Glomerular visceral epithelial cell (primary cell): Measurements from ENCODE around the gene SPOCK1.

ENCODE experiments used
- DNase-seq: peaks from one replicate; pipeline ENCODE4 v3.0.0-alpha.2; 2016; ENCODE audit errors: extremely low spot score

The SPOCK1 gene

DNA sequence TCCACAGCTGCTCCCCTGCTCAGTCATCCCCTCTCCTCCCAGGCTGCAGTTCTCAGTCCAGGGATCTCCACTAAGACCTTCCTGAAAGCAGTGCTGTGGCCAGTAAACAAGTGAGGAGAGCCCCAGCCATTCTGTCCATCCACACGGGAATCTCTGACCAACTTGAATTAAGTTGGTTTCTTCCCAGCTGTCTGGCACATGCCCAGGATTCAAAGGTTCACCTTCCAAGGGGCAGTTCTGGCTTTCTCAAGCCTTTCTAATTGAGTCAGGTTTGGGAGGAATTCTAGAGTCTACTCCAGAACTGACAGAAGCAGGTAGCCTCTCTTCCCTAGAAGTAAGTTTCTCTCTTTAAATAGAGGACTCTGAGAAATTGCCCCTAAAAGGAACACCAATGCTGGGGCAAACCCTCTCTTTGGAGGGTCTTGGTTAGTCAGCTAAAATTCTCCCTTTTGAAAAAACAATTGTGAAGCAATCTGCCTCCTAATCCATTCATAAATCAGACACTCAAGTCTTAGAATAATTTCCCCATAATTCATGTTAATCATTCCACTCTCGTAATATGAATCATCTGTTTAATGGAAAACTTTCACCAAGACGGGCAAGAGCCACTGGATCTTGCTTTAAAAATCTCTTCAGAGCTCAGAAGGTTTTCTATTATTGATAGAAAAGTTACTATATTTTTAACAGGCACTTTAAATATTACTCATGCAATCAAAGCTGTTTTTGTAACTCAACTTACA, 133.8 kb downstream of the SPOCK1 start:
- peak; percentile 36 for DNase-seq

DNA sequence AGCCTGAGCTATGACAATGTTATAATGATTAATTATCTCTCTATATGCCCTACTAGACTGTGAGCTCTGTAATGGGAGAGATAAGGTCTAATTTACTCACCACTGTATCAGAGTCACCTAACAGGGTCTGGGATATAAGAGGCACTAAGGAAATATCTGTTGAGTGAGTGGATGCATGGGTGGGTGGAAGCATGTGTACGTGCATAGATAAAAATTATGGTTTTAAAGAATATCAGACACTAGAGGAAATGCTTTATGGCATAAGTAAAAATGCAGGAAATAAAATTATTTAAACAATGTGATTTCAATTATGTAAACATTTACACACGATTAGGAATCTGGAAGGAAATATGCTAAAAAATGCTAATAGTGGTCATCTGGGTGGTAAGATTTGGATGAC, 137.8 kb downstream of the SPOCK1 start:
- no peak for DNase-seq

DNA sequence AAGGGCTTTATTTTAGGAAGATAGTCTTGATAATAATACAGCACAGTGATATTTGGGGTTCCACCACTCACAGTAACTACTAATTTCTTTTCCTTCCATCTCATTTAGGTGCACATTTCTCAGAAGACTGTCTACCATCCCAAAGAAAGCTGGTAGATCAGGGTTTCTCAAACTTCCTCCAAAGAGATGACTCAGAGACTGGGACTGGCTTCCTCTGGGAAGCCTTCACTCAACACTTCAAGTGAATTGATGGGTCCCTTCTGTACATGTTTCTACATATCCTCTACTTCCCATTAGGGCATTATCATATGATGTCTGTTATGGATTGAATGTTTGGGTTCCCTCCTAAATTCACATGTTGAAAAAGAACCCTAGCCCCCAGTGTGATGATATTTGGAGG, 138.5 kb downstream of the SPOCK1 start:
- no peak for DNase-seq

DNA sequence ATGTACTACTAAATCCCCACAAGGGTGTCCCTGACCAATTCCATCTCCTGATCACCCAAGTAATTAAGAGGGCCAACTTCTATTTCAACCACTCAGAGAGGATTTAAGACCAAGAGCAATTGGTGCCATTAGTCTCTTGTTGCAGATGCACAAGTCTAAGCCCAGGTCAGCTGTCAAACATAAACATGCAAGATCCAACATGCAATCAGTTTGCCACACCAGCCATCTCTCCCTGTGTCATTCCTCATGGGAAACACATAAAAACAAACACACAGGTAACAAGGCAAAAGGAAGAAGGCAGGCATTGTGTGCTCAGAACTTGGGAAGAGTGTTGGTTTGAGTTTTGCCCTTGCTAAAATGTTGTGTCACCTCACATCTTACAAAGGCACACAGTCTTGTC, 139.2 kb downstream of the SPOCK1 start:
- no peak for DNase-seq

DNA sequence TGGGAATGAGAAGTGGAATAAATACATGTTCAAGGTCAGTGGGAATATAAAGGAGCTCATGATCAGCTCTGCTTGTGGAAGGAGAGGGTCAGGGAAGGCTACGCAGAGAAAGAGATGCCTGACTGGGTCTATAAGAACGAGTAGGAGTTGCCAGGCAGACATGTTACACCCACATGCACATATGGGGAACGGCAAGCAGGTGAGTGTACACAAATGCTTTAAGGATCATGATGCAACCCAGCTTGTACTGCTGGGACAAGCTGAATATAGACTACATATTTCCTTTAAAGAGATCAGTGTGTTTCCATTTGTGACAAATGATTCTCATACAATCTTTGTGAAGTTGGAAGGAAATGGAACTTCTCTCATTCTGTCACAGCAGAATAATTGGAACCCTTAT, 141.7 kb downstream of the SPOCK1 start:
- DNase-seq = no peak

DNA sequence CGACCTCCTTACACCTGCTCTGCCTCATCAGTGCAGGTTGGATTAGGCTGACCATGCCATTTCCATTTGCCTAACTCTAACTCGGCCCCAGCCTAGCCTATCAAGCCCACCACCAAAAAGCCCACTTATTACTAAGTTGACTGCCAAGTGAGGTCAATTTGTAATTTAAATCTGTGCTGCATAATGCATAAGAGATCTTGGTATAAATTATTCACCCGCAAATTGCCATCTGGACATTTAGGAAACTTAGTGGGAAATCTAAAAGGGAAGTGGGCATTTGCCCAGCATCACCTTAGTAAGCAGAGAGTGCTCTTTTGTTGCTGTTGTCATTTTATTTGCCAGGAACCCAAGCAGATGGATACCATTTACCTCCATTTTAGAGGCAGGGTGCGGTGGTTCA, 143.0 kb downstream of the SPOCK1 start:
- DNase-seq = no peak

DNA sequence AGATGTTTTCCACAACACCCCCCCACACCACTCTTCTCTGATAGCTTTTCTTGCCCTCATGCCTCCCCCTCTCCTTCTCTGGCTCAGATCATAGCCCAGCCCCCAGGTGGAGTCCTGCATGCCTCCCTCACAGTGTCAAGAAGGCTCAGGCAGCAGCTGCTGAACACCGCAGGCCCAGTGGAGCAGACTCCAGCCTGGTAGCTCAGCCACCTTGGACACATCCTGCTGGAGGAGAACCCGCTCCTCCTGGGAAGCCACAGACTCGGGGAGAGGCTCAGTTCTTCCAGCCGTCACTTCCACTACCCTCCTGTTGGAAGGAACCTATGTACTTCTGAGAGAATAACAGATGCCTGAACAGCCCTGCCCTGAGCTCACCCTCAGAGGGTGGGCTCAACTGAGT, 143.4 kb downstream of the SPOCK1 start:
- DNase-seq = no peak

DNA sequence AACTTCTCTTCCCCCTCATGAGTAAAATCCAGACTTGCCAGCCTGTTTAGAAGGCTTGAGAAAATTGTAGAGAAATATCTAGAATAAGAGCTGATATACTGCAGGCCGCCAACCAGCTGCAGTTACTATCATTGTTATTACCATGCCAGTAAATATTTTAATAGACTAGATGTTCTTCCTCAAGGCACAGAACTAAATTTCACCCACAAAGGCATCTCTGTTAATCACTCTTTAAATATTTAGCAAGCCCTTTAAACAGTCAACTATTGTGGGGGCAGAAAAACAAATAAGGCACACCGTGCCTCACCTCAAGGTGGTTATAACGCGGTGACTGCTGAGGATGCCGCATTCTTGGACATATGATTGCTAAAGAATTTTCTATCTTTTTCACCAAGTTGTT, 147.0 kb downstream of the SPOCK1 start:
- no peak for DNase-seq

DNA sequence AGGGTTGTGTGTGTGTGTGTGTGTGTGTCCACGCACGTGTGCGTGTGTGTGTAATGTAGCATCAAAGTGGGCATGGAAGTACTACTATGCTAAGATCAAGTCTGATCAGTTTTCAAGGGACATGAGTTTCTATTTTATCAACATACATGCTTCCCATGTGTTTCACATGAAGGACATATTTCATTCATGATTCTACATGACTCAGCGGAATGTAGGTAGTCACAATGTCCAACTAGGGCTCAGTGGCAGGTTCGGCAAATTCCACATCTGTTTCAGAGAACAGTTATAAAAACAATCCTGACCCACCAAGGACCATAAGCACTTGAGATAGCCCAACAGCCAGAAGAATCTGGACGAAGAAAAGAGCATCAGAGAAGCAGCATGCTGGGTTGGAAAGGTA, 148.3 kb downstream of the SPOCK1 start:
- DNase-seq = no peak

DNA sequence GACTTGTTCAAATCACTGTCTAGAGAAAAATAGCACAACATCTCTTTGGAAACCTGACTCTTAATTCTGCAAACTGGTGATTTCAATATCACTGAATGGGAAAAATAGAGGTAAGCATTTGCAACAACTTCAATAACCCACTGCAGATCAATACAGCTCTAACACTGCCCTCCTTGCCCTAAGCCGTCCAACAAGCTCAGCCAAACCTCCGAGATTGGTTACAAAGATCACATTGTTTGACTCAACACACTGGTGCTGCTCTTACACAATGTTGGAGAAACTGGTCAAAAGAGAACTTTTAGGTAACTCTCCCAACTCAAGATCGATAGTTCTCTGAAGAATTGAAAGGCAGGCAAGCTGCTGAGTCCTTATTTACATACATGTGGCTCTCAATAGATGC, 150.4 kb downstream of the SPOCK1 start:
- DNase-seq = no peak

DNA sequence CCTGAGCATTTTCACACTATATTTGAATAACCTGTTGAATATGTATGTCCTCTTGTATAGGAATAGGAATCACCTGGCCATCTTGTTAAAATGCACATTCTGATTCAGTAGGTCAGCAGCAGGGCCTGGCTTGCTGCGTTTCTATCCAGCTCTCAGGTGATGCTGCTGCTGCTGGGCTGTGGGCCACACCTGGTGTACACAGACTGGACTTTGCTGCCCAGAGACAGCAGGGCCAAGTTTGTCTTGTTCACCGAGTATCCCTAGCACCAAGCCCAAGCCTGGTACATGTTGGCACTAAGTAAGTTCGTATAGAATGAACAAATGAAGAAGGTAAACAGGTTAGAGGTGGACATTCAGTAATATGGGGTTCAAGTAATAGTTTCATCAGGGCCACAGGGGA, 151.3 kb downstream of the SPOCK1 start:
- no peak for DNase-seq

DNA sequence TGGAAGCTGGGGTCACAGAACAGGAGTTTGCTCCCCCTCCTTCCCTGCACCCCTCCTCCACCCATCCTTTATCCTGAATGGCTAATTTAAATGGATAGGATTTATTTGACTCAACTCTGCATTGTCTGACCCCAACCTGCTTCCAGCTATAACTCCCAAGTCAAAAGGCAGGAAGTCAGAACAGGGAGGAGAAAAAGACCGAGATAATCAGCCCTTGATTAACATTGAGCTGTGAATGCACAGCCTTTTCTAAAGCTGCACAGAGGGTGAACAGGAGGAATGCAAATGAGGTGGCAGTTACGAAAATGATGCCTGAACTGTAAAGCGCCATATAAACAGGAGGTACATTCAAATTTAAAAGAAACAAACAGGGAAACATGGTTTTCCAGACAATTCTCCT, 152.8 kb downstream of the SPOCK1 start:
- DNase-seq = no peak

DNA sequence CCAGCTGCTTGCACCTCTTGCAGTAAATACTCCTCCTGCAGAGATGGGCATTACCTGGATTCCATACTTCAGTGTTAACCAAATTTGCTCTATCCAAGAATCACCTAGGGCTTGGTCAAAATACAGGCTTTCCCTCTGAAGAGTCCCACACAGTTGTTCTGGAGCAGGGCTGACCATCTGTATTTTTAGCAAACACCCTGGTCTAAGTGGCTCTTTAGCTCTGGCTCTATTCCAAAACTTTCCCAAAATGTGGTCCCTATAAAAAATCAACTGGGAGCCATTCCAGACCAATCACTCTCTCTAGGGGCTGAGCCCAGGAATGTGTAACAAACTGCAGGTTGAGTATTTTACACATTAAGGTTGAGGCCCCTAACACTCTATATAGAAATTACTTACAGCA, 153.7 kb downstream of the SPOCK1 start:
- no peak for DNase-seq

DNA sequence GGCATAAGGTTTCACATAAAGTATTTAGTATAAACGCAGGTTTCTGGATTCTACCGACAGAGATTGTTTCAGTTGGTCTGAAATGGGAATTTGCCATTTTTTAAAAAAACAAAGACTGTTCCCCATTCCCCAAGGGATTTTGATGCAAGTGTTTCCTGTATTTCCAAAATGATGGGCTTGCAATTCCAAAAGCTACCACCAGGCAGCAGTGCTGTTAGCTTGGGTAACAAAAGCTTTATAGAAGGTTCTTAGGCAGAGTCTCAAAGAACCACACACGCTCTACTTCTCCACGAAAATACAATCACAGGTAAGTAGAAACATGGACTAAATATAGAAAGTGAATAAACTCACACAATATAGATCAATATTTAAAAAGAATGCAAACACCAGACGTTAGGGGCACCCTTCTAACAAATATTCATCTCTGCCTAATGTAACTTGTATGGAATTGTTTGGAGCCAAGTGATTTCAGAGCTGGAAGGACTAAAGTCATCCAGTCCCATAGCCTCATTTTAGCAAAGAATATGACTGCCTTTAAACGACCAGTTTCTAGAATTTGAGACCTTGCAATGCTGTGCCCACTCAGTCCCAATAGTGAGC, 154.3 kb downstream of the SPOCK1 start:
- DNase-seq = peak; percentile 59

DNA sequence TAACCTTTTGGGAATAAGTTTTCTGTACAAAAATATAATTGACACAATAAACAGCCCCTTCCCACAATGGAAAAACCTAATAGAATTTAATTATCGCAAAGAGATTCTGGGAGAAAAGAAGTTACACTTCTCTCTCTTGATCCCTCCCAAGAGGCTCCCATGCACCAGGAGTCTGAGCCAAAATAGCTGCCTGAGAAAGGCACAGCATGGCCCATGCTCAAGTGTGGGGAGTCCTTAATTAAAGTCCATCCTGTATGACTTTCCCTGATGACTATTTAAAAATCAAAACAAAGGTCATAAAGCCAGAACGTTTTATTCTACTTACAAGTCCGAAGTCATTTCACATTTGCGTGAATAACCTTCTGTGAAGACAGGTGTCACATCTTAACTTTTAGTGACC, 155.1 kb downstream of the SPOCK1 start:
- no peak for DNase-seq

DNA sequence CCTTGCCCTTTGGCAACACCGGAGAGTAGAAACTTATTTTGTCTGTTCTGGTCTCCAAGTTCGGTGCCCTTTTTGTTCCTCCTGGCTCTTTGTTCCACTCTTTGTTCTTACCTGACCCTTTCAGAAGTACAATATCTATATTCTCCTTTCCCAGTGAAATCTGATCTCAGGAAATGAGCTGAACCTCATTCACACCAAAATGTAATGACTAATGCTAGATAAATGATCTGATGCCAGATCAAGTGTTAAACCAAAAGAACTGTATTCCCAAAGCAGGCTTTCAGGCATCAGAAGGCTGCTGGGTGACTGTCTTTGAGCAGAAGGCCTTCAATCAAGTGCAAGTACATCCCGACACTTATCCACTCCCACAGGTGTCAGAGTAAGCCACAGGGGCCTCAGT, 156.4 kb downstream of the SPOCK1 start:
- DNase-seq = peak; percentile 58

DNA sequence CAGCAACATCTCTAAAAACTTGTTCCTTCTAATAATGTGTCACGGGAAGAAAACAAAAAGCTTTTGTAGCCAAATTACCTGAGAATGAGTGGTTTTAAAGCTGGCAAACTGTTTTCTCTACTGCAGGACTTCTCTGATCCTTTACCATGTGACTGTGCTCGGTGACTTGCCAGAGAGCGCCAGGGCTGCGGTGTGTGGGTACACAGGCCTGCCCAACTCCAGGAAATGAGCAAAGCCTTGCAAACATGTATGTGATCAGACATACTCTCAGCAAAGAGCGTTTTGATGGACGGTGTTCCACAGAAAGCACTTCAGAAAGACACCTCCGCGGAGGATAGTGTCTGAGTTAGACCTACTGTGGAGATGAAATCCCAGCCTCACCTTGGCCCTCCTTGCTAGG, 157.3 kb downstream of the SPOCK1 start:
- DNase-seq = no peak

DNA sequence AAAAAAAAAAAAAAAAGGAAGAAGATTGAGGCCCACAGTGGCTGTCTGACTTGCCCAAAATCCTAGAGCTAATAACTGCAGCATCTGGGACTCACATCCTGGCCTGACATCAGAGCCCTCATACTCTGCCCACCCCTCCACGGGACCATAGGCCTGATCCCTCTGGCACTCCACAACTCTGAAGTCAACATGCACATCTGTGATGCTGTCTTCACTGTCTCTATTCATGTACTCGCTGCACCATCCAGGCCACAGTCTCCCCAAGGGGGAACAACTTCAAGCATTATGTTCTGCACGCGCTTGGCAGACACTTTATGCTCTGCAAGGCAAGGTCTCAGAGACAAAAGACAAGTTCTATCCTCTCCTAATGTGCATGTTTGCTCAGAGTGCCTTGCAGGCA, 158.2 kb downstream of the SPOCK1 start:
- DNase-seq = no peak

DNA sequence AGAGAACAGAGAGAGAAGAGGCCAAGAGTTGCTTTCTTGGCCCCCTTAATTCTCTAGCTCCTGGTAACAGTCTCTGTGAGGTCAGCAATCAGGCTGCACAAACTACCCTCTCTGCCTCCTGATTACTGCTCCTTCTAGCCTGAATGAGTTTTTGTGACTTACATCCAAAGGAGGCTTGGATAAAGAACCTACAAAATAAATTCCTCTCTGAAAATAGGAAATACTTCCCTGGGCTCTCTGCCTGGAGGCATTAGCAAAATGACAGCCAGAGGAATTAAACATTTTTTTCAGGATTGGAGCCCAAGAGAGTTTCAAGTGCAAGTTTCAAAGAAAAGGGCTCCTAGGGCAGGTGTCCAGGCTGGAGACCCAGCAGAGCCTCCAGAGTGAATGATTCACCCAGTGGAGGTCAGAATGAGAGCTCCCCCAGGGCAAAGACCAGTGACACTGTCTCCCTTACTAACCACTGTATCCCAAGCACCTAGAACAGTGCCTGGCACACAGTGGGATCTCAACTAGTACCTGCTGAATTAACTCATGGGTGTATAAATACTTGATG, 162.5 kb downstream of the SPOCK1 start:
- no peak for DNase-seq

DNA sequence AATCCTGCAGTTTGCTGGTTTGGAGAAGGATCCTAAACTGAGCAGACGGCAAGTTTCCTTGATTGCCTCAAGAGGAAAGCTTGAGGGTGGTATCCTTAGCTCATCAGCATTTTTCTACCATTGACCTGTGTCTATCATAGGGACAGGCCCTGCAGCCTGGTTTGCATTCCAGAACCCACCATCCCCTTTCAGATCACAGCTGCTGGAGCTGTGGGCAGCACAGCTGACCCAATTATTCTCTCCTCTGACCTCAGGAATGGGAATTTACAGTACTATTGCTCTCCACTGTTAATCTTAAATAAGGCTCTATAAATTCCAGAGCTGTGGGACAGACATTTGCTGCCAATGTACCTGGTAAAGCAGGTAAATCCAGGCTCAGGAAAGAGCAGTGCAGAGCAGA, 163.0 kb downstream of the SPOCK1 start:
- DNase-seq = peak; percentile 21

DNA sequence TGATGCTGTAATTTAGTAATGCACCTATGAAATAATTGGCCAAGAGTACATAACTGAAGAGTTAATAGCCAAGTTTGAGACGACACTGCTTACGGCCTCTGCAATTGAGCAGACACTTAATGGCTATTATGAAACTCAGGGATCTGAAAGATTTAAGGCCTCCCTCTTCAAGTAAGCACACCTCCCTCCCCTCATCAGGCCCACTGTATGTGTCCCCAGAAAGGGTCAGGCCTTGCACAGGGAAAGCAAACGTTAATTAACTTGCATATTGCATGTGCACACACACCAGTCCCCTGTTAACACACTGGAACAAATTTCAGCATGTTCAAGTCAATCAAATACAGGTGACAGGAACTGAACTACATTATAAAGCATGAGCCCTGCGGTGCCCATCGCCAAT, 163.6 kb downstream of the SPOCK1 start:
- DNase-seq = no peak

DNA sequence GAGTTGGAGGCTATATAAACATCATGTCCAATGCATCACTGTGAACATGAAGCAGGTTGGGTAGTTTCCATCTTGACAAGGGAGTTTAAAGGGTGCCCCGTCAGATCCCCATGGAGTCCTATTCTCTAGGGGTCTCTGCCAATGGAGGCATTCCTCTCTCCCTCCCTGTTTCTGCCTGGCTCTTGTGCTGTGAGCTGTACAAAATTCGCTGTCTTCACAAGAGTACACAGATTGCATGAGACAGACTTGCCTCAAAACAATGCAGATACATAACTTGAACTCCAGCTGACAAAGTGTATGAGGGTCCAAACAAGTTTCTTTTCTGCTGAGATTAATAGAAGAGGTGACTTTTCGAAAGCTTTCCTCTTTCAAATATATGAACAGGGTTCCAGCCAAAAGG, 165.2 kb downstream of the SPOCK1 start:
- no peak for DNase-seq

DNA sequence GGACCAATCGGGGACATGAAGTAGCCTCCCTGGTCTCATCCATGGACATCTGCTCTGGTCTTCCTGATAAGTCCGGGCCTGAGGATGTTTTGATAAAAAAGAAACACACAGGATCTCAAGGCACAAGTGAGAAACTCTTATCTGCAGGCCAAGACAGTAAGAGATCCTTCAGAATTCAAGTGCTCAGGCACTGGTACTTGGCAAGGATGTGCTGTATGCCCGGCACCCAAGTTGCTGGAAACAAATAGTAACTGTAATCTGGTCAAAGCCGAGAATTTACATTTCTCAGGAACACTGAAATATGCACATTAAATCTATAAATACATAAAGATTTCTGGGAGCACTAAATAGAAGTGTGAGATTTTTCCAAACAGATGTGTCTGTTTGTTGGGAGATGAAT, 165.7 kb downstream of the SPOCK1 start:
- no peak for DNase-seq

DNA sequence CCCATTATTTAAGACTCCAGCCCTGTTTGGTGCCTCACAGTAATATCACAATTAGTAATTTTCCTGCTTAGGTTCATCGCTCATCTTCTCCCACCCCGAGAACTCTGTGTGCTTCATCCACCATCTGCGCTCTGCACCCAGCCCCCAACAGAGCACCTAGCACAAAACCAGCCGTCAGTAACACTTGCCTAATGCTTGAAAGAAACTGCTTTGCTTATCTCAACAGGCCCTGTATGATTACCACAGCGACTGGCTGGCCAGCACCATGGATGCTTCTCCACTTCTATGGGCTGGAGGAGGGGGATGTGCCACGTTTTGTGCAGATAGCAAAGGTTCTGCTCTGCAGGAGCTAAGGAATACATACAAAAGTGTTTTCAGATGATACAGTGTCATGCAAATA, 166.8 kb downstream of the SPOCK1 start:
- no peak for DNase-seq
